ENCODE measurements around the gene MBD3L2.
A peak's percentile ranks its signal among the peaks of the same experiment; 100 is the strongest.

Gene MBD3L2

GRCh38 chr19:7067716-7068115 lies 18.6 kb downstream of the MBD3L2 start:
- Histone ChIP-seq H3K9me3 (ENCODE audit: severe bottlenecking) (peaks cover 3% of the 10 kb centered on the region), H3K27ac (no peak overlapping the region), H3K27me3 (ENCODE audit: insufficient read depth, low read depth, severe bottlenecking) (no peaks in the 10 kb centered on the region), H3K4me3 (ENCODE audit: low read depth, low read length) (no peak overlapping the region), H3K36me3 (peaks cover 14% of the 10 kb centered on the region)
- TF ChIP-seq CTCF (IDR thresholded peaks at IDR 0.05; ENCODE audit: low read depth, low read length), result no peak
- no peak for DNase-seq

DNA sequence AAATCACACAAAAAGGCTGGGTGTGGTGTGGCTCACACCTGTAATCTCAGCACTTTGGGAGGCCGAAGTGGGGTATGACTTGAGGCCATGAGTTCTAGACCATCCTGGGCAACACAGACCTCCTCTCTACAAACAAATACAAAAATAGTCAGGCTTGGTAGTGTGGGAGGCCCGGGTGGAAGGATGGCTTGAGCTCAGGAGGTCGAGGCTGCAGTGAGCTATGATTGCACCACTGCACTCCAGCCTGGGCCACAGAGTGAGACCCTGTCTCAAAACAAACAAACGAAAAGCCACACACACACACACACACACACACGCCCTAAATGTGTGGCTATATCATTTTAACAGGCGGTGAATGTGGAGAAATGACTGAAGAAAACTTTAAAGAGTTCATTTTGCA lies 19.5 kb downstream of the MBD3L2 start:
- DNase-seq, result no peak
- H3K36me3 ChIP-seq, result peaks cover 17% of the 10 kb centered on the region
- H3K27me3 ChIP-seq (ENCODE audit: insufficient read depth, low read depth, severe bottlenecking), result no peaks in the 10 kb centered on the region
- peak overlapping the region; percentile 8; the same call in 1 of the 2 replicates for H3K4me3 ChIP-seq (ENCODE audit: low read depth, low read length)
- peaks cover under 1% of the 10 kb centered on the region for H3K9me3 ChIP-seq (ENCODE audit: severe bottlenecking)
- no peak overlapping the region for H3K27ac ChIP-seq
- TF ChIP-seq CTCF (IDR thresholded peaks at IDR 0.05; ENCODE audit: low read depth, low read length), result no peak

DNA sequence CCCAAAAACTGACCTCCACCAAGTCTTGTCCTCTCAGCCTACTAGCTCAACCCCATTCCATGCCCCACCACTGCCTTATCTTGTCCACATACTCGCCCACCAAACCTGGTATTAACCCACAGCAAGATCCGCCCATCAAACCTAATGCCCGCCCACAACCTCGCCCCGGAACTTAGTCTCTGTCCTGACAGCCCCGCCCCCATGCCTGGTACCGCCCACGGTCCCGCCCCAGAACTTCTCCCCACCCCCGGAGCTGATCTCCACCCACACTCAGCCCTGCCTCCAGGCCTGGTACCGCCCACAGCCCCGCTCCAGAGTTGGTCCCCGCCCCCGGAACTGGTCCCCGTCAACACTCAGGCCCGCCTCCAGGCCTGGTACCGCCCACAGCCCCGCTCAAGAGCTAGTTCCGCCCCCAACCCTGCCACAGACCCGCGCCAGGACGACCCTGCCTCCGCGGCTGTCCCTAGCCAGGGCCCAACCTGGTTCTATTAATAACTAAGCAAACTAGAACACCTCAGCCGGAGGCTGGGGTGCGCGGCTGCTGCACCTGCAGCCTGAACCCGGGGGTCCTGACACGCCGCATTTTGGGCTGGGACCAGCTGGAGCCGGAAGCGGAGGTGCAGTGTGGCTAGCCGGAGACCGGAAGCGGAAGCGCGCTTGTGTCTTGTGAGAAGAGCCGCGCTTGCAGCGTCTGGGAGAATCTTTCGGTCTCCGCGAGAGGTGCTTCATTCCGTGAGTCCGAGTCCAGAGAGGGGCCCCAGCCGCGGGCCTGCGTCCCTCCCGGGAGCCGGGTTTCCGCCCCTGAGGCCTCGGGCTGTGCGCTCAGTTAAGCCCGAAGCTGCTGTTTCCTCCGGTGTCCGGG lies 20.2 kb downstream of the MBD3L2 start, which contains the start of gene ZNF557:
Gene ZNF557 (plus strand): TSS at position 662 of the 862 bp plus-strand sequence. CDS start 5,372 bp downstream, outside the sequence.
- Histone ChIP-seq H3K27me3 (ENCODE audit: insufficient read depth, low read depth, severe bottlenecking) (no peaks in the 10 kb centered on the region), H3K4me3 (ENCODE audit: low read depth, low read length) (peak within 1 kb of the TSS; percentile 78), H3K36me3 (peaks cover 18% of the 10 kb centered on the region), H3K9me3 (ENCODE audit: severe bottlenecking) (no peaks in the 10 kb centered on the region), H3K27ac (peak within 1 kb of the TSS; percentile 85)
- TF ChIP-seq CTCF (IDR thresholded peaks at IDR 0.05; ENCODE audit: low read depth, low read length), result no peak
- DNase-seq, result peak; percentile 99

- TF ChIP-seq CTCF (IDR thresholded peaks at IDR 0.05; ENCODE audit: low read depth, low read length), result no peak
- Histone ChIP-seq H3K9me3 (ENCODE audit: severe bottlenecking) (no peaks in the 10 kb centered on the region), H3K36me3 (peaks cover 18% of the 10 kb centered on the region), H3K27me3 (ENCODE audit: insufficient read depth, low read depth, severe bottlenecking) (no peaks in the 10 kb centered on the region), H3K4me3 (ENCODE audit: low read depth, low read length) (peak overlapping the region; percentile 78), H3K27ac (peak overlapping the region; percentile 85)
- no peak for DNase-seq
Observed at GRCh38 chr19:7069904-7070226, 20.7 kb downstream of the MBD3L2 start.

DNA sequence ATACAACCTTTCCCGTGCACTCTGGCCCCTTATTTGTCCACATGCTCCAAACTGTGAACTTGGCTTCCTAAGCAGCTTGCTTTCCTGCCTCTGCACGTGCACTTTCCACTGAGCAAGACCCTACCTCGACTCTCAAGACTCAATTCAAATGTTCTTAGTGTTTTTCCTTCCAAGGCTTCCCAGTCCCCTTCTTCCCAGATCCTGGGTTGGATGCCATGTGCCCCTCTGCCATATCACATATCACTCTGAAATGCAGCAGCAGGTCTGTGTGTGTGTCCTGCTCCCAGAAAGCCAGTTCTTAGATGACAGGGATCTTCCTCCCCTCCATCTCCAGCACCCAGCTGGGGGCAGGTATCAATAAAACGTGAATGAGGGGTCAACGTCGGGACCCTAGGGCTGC lies 23.4 kb downstream of the MBD3L2 start:
- TF ChIP-seq CTCF (IDR thresholded peaks at IDR 0.05; ENCODE audit: low read depth, low read length), result no peak
- Histone ChIP-seq H3K27ac (no peak overlapping the region), H3K9me3 (ENCODE audit: severe bottlenecking) (peaks cover 3% of the 10 kb centered on the region), H3K27me3 (ENCODE audit: insufficient read depth, low read depth, severe bottlenecking) (no peaks in the 10 kb centered on the region), H3K36me3 (peaks cover 37% of the 10 kb centered on the region), H3K4me3 (ENCODE audit: low read depth, low read length) (no peak overlapping the region)
- DNase-seq, result no peak

Data from WERI-Rb-1 (cell line).